Effector CD4-positive, alpha-beta T cell (primary cell): Measurements from ENCODE around the gene TSSK2.

Experiments used
- DNase-seq: peaks from one replicate; pipeline ENCODE4 v3.0.0-alpha.2; 2020

TSSK2 gene

GRCh38 chr22:19172213-19173046 is 41.3 kb downstream of the TSSK2 start:
- no peak for DNase-seq

GRCh38 chr22:19173047-19174035 is 42.2 kb downstream of the TSSK2 start:
- no peak for DNase-seq

GRCh38 chr22:19174106-19175025 is 43.3 kb downstream of the TSSK2 start:
- DNase-seq: no peak

GRCh38 chr22:19175026-19175601 is 44.0 kb downstream of the TSSK2 start:
- DNase-seq: no peak

GRCh38 chr22:19175602-19176174 is 44.6 kb downstream of the TSSK2 start:
- no peak for DNase-seq

- no peak for DNase-seq
Observed at GRCh38 chr22:19176175-19176643, 45.1 kb downstream of the TSSK2 start.

- no peak for DNase-seq
Observed at GRCh38 chr22:19176732-19177131, 45.6 kb downstream of the TSSK2 start.

GRCh38 chr22:19177164-19178064 is 46.3 kb downstream of the TSSK2 start:
- DNase-seq: no peak

- DNase-seq: peak; percentile 54
Observed at GRCh38 chr22:19178065-19178656, 47.1 kb downstream of the TSSK2 start.

- peak; percentile 67 for DNase-seq
Observed at GRCh38 chr22:19178657-19179496, 47.8 kb downstream of the TSSK2 start, which contains the start of gene SLC25A1. Gene SLC25A1, minus strand, starts transcription at chr22:19178736. Its CDS starts 63 bp downstream, at chr22:19178673.

GRCh38 chr22:19179497-19180048 is 48.5 kb downstream of the TSSK2 start:
- no peak for DNase-seq

- no peak for DNase-seq
Observed at GRCh38 chr22:19180234-19180633, 49.1 kb downstream of the TSSK2 start.

GRCh38 chr22:19180740-19181410 is 49.8 kb downstream of the TSSK2 start:
- no peak for DNase-seq

- no peak for DNase-seq
Observed at GRCh38 chr22:19181786-19182471, 50.8 kb downstream of the TSSK2 start.
